A673 (cell line): ENCODE results near the gene TNC. TPM values are rescaled to one million over a fixed set of nuclear protein-coding genes. Genes with fewer than 3 reads are reported as not detected.
A peak's percentile ranks its signal among the peaks of the same experiment; 100 is the strongest.

ENCODE experiments used
- BruUV-seq: library from RNA; stranded (reverse); fragments of 400-500 nt; replicated peaks from 2 replicates; lab custom pipeline; 2021; lab: Mats Ljungman, UMichigan
- CTCF ChIA-PET: fragments of 300-600 bp; sonication (Branson Sonifier 250); formaldehyde crosslinking; loops from one replicate; lab custom pipeline; 2022; ENCODE audit warnings: antibody characterized with exemption; lab: Charles Lee
- POLR2A ChIA-PET: fragments of 300-600 bp; sonication (Branson Sonifier 250); formaldehyde crosslinking; loops from one replicate; lab custom pipeline; 2022; ENCODE audit warnings: antibody characterized with exemption; ENCODE audit not compliant: low non-redundant PET; lab: Charles Lee
- DNase-seq: peaks from one replicate; pipeline ENCODE4 v3.0.0-alpha.2; 2015; ENCODE audit warnings: low spot score
- H3K27ac ChIP-seq: fragments of 200-600 bp; sonication (generic); 2 replicates; pipeline ENCODE4 v1.5.1; 2016; ENCODE audit warnings: mixed run types, low read depth, mild to moderate bottlenecking, mixed read lengths, antibody characterized with exemption, low read length; ENCODE audit not compliant: poor library complexity, severe bottlenecking
- H3K27me3 ChIP-seq: fragments of 200-600 bp; sonication (generic); replicated peaks from 2 replicates; pipeline ENCODE4 v1.6.1; 2017; ENCODE audit warnings: mixed run types, low read depth, mild to moderate bottlenecking, mixed read lengths, antibody characterized with exemption, low read length; ENCODE audit not compliant: insufficient read depth, poor library complexity
- H3K36me3 ChIP-seq: fragments of 200-600 bp; sonication (generic); 2 replicates; pipeline ENCODE4 v1.6.1; 2016; ENCODE audit warnings: mixed run types, mild to moderate bottlenecking, mixed read lengths, antibody characterized with exemption, low read length; ENCODE audit not compliant: insufficient read depth, poor library complexity, severe bottlenecking
- H3K4me1 ChIP-seq: fragments of 200-600 bp; sonication (generic); 2 replicates; pipeline ENCODE4 v1.6.1; 2017; ENCODE audit warnings: mixed run types, mild to moderate bottlenecking, mixed read lengths, antibody characterized with exemption, low read length; ENCODE audit not compliant: insufficient read depth, poor library complexity, severe bottlenecking
- H3K4me3 ChIP-seq: fragments of 200-600 bp; sonication (generic); 2 replicates; pipeline ENCODE4 v1.5.1; 2016; ENCODE audit warnings: low read depth, mixed run types, mild to moderate bottlenecking, mixed read lengths, low read length; ENCODE audit not compliant: poor library complexity, severe bottlenecking
- H3K9me3 ChIP-seq: fragments of 200-600 bp; sonication (generic); 2 replicates; pipeline ENCODE4 v1.6.1; 2016; ENCODE audit warnings: mixed run types, low read depth, mild to moderate bottlenecking, mixed read lengths, antibody characterized with exemption, low read length; ENCODE audit not compliant: poor library complexity, severe bottlenecking
- EZH2 ChIP-seq: fragments of 200-600 bp; sonication (generic); IDR thresholded peaks from 2 replicates; pipeline ENCODE4 v1.6.1; 2017; ENCODE audit warnings: borderline replicate concordance, low read depth, mild to moderate bottlenecking, mixed read lengths, antibody characterized with exemption, low read length; ENCODE audit not compliant: poor library complexity, severe bottlenecking
- intact Hi-C: fragments of 100-400 bp; cut with micrococcal nuclease; formaldehyde crosslinking; loops from one replicate; pipeline ENCODE4 v1.10.0; 2022; ENCODE audit not compliant: unreplicated experiment
- total RNA-seq: library from RNA; stranded (reverse); gene quantifications from 2 replicates; pipeline ENCODE4 v1.2.3, GENCODE V29; 2021
- TF ChIP-seq, protein P1 (sequence below): fragments of 300-800, 200-600 bp; sonication (generic); conservative IDR thresholded peaks from 2 replicates; pipeline ENCODE4 v1.5.1; 2017; ENCODE audit warnings: low read depth, mild to moderate bottlenecking, antibody characterized with exemption, low read length, moderate library complexity, mixed read lengths

Gene TNC
- total RNA-seq, 1 experiment from 2014 or later = 202 TPM

- Histone ChIP-seq H3K4me3 (peak overlapping the region; percentile 52), H3K27me3 (no peaks in the 10 kb centered on the region), H3K4me1 (peaks cover 36% of the 10 kb centered on the region), H3K27ac (peak overlapping the region; percentile 82), H3K36me3 (peaks cover 8% of the 10 kb centered on the region), H3K9me3 (no peaks in the 10 kb centered on the region)
- BruUV-seq = no TSS peak
- peak; percentile 94 for DNase-seq
- intact Hi-C loops = loop anchor here (2.0 to 5.0 kb wide), 3 partner anchors 83 to 294 kb away; no protein-coding TSS in a partner anchor
- TF ChIP-seq, protein P1, sequence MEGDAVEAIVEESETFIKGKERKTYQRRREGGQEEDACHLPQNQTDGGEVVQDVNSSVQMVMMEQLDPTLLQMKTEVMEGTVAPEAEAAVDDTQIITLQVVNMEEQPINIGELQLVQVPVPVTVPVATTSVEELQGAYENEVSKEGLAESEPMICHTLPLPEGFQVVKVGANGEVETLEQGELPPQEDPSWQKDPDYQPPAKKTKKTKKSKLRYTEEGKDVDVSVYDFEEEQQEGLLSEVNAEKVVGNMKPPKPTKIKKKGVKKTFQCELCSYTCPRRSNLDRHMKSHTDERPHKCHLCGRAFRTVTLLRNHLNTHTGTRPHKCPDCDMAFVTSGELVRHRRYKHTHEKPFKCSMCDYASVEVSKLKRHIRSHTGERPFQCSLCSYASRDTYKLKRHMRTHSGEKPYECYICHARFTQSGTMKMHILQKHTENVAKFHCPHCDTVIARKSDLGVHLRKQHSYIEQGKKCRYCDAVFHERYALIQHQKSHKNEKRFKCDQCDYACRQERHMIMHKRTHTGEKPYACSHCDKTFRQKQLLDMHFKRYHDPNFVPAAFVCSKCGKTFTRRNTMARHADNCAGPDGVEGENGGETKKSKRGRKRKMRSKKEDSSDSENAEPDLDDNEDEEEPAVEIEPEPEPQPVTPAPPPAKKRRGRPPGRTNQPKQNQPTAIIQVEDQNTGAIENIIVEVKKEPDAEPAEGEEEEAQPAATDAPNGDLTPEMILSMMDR = no peak
- TF ChIP-seq EZH2 = no peak
- POLR2A ChIA-PET = no interaction called here
- CTCF ChIA-PET = interaction anchor here (0.6 kb wide), 1 partner anchor 16 kb away, joined by 3 read pairs; no protein-coding TSS in a partner anchor
Observed at GRCh38 chr9:115118879-115119218, 892 bp upstream of the TNC start.

GRCh38 chr9:115116421-115117284 lies 1.3 kb downstream of the TNC start:
- Histone ChIP-seq H3K4me1 (peaks cover 36% of the 10 kb centered on the region), H3K36me3 (peaks cover 29% of the 10 kb centered on the region), H3K9me3 (no peaks in the 10 kb centered on the region), H3K27me3 (no peaks in the 10 kb centered on the region), H3K27ac (peak overlapping the region; percentile 82), H3K4me3 (peak overlapping the region; percentile 52)
- TF ChIP-seq, protein P1 = no peak
- no peak for TF ChIP-seq EZH2
- intact Hi-C loops = loop anchor here (5.0 kb wide), 2 partner anchors 86 to 251 kb away; no protein-coding TSS in a partner anchor
- no peak for DNase-seq
- no TSS peak for BruUV-seq
- POLR2A ChIA-PET = interaction anchor here (0.6 to 0.7 kb wide), 2 partner anchors 104 to 115 kb away, joined by 3 to 6 read pairs; no protein-coding TSS in a partner anchor
- CTCF ChIA-PET = no interaction called here

DNA sequence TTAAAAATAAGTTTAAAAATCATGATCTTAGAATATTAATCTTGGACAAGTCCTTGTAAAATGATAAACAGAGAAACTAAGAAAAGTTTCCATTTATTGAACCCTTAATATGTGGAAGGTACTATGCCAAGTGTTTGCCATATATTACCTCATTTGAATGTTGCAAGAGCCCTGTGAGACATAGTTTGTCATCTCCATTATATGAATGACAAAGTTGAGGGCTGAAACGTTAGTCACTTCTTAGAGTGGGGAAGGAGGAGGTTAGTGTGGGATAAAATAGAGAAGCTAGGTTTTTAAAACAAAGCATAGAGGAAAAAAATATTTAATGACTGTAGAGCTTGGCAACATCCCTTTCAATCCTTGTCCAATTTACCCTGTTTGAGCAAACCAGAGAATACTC lies 2.0 kb downstream of the TNC start:
- intact Hi-C loops = loop anchor here (5.0 kb wide), 2 partner anchors 86 to 251 kb away; no protein-coding TSS in a partner anchor
- no peaks in the 10 kb centered on the region for H3K27me3 ChIP-seq
- DNase-seq = peak; percentile 30
- TF ChIP-seq, protein P1 = no peak
- TF ChIP-seq EZH2 = no peak
- CTCF ChIA-PET = no interaction called here
- H3K9me3 ChIP-seq = no peaks in the 10 kb centered on the region
- peak overlapping the region; percentile 52 for H3K4me3 ChIP-seq
- H3K36me3 ChIP-seq = peaks cover 29% of the 10 kb centered on the region
- H3K27ac ChIP-seq = peak overlapping the region; percentile 82
- peaks cover 36% of the 10 kb centered on the region for H3K4me1 ChIP-seq
- no TSS peak for BruUV-seq
- POLR2A ChIA-PET = interaction anchor here (0.7 kb wide), 1 partner anchor 114 kb away, joined by 3 read pairs; no protein-coding TSS in a partner anchor
